ENCODE measurements around the gene TBC1D32.
"Not testable (repeated sequence)": the region's sequence is repeated elsewhere in the genome, so short reads cannot be mapped to it uniquely, and the experiment has no call there.

The TBC1D32 gene

GRCh38 chr6:121334299-121335086, at the start of gene TBC1D32:
TBC1D32 (minus strand) TSS chr6:121334480; CDS start chr6:121334430, 50 bp downstream.
- peak; percentile 90 for DNase-seq (ENCODE audit: low read depth)

- DNase-seq (ENCODE audit: low read depth): no peak
Observed at GRCh38 chr6:121383478-121383877, 49.2 kb upstream of the TBC1D32 start.

- no peak for DNase-seq (ENCODE audit: low read depth)
Observed at GRCh38 chr6:121382467-121383121, 48.3 kb upstream of the TBC1D32 start.

GRCh38 chr6:121376411-121376810, 42.1 kb upstream of the TBC1D32 start:
- DNase-seq (ENCODE audit: low read depth): no peak

- DNase-seq (ENCODE audit: low read depth): not testable (repeated sequence)
Observed at GRCh38 chr6:121374219-121374618, 39.9 kb upstream of the TBC1D32 start.

- DNase-seq (ENCODE audit: low read depth): no peak
Observed at GRCh38 chr6:121365536-121366521, 31.5 kb upstream of the TBC1D32 start.

- no peak for DNase-seq (ENCODE audit: low read depth)
Observed at GRCh38 chr6:121356575-121356974, 22.3 kb upstream of the TBC1D32 start.

GRCh38 chr6:121354764-121355163, 20.5 kb upstream of the TBC1D32 start:
- no peak for DNase-seq (ENCODE audit: low read depth)

- peak; percentile 40 for DNase-seq (ENCODE audit: low read depth)
Observed at GRCh38 chr6:121352941-121353340, 18.7 kb upstream of the TBC1D32 start.

- DNase-seq (ENCODE audit: low read depth): no peak
Observed at GRCh38 chr6:121351916-121352315, 17.6 kb upstream of the TBC1D32 start.

- DNase-seq (ENCODE audit: low read depth): no peak
Observed at GRCh38 chr6:121349596-121349995, 15.3 kb upstream of the TBC1D32 start.

- DNase-seq (ENCODE audit: low read depth): no peak
Observed at GRCh38 chr6:121347484-121347883, 13.2 kb upstream of the TBC1D32 start.

- no peak for DNase-seq (ENCODE audit: low read depth)
Observed at GRCh38 chr6:121344539-121344938, 10.3 kb upstream of the TBC1D32 start.

- no peak for DNase-seq (ENCODE audit: low read depth)
Observed at GRCh38 chr6:121339639-121340226, 5.5 kb upstream of the TBC1D32 start.

- no peak for DNase-seq (ENCODE audit: low read depth)
Observed at GRCh38 chr6:121338956-121339355, 4.7 kb upstream of the TBC1D32 start.

GRCh38 chr6:121338366-121338765, 4.1 kb upstream of the TBC1D32 start:
- no peak for DNase-seq (ENCODE audit: low read depth)

- peak; percentile 12 for DNase-seq (ENCODE audit: low read depth)
Observed at GRCh38 chr6:121335087-121336008, 1.1 kb upstream of the TBC1D32 start.

GRCh38 chr6:121333694-121334093, 586 bp downstream of the TBC1D32 start:
- not testable (repeated sequence) for DNase-seq (ENCODE audit: low read depth)

GRCh38 chr6:121333196-121333595, 1.1 kb downstream of the TBC1D32 start:
- DNase-seq (ENCODE audit: low read depth): no peak

GRCh38 chr6:121330516-121330915, 3.8 kb downstream of the TBC1D32 start:
- DNase-seq (ENCODE audit: low read depth): no peak

- no peak for DNase-seq (ENCODE audit: low read depth)
Observed at GRCh38 chr6:121321282-121321681, 13.0 kb downstream of the TBC1D32 start.
